GM23338 (cell line): ENCODE results near the gene ZBTB39.

Experiments
- CREB1 ChIP-seq: fragments of 250-450 bp; sonication (Bioruptor Pico); IDR thresholded peaks from 2 replicates; pipeline ENCODE4 v1.5.0; 2020; ENCODE audit warnings: low read depth, mild to moderate bottlenecking, moderate library complexity
- CTCF ChIP-seq, 2 experiments: fragments of 200-600 bp in 1 of 2; sonication (generic) in 1 of 2; conservative IDR thresholded peaks; 2 replicates each; pipeline versions ENCODE4 v1.5.1 to v1.6.1; 2016 to 2017; ENCODE audit warnings: antibody characterized with exemption in 2 of 2, low read depth in 2 of 2, mild to moderate bottlenecking in 2 of 2, moderate library complexity in 1 of 2
- ETS1 ChIP-seq: IDR thresholded peaks from 2 replicates; pipeline ENCODE4 v1.6.1; 2016; ENCODE audit warnings: antibody characterized with exemption
- EZH2 ChIP-seq: fragments of 200-600 bp; sonication (generic); IDR thresholded peaks from one replicate; pipeline ENCODE4 v1.8.0; 2017; ENCODE audit warnings: antibody characterized with exemption, mild to moderate bottlenecking, low read depth; ENCODE audit not compliant: unreplicated experiment
- EZH2phosphoT487 ChIP-seq: fragments of 200-600 bp; sonication (generic); IDR thresholded peaks from one replicate; pipeline ENCODE4 v1.8.1; 2018; ENCODE audit warnings: antibody characterized with exemption; ENCODE audit not compliant: unreplicated experiment
- JUNB ChIP-seq: IDR thresholded peaks from one replicate; pipeline ENCODE4 v1.6.1; 2016; ENCODE audit warnings: antibody characterized with exemption; ENCODE audit not compliant: unreplicated experiment
- POLR2AphosphoS5 ChIP-seq: IDR thresholded peaks from 2 replicates; pipeline ENCODE4 v1.6.1; 2016; ENCODE audit warnings: antibody characterized with exemption, low read depth
- ZNF114 ChIP-seq: fragments of 250-450 bp; sonication (Bioruptor Pico); IDR thresholded peaks from 2 replicates; pipeline ENCODE4 v1.5.0; 2020; ENCODE audit warnings: mild to moderate bottlenecking, moderate library complexity
- TF ChIP-seq, protein P1 (sequence below): IDR thresholded peaks from one replicate; pipeline ENCODE4 v1.6.1; 2018; ENCODE audit warnings: antibody characterized with exemption; ENCODE audit not compliant: unreplicated experiment

GRCh38 chr12:57046086-57046791, 39.9 kb upstream of the ZBTB39 start:
- TF ChIP-seq CTCF (conservative IDR thresholded peaks at IDR 0.05; ENCODE audit: low read depth in 2 of 2) (no peak), CREB1 (CRISPR knock-in tag) (no peak), EZH2 (no peak), POLR2AphosphoS5 (no peak), EZH2phosphoT487 (no peak), ETS1 (no peak), ZNF114 (CRISPR knock-in tag) (no peak), JUNB (no peak)
- TF ChIP-seq, protein P1, sequence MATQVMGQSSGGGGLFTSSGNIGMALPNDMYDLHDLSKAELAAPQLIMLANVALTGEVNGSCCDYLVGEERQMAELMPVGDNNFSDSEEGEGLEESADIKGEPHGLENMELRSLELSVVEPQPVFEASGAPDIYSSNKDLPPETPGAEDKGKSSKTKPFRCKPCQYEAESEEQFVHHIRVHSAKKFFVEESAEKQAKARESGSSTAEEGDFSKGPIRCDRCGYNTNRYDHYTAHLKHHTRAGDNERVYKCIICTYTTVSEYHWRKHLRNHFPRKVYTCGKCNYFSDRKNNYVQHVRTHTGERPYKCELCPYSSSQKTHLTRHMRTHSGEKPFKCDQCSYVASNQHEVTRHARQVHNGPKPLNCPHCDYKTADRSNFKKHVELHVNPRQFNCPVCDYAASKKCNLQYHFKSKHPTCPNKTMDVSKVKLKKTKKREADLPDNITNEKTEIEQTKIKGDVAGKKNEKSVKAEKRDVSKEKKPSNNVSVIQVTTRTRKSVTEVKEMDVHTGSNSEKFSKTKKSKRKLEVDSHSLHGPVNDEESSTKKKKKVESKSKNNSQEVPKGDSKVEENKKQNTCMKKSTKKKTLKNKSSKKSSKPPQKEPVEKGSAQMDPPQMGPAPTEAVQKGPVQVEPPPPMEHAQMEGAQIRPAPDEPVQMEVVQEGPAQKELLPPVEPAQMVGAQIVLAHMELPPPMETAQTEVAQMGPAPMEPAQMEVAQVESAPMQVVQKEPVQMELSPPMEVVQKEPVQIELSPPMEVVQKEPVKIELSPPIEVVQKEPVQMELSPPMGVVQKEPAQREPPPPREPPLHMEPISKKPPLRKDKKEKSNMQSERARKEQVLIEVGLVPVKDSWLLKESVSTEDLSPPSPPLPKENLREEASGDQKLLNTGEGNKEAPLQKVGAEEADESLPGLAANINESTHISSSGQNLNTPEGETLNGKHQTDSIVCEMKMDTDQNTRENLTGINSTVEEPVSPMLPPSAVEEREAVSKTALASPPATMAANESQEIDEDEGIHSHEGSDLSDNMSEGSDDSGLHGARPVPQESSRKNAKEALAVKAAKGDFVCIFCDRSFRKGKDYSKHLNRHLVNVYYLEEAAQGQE = no peak
